GM12891 (cell line): ENCODE measurements around the gene RMI1.

Experiments
- PAX5 ChIP-seq: IDR thresholded peaks from 2 replicates; pipeline ENCODE4 v1.6.1; 2011; ENCODE audit warnings: low read length, moderate library complexity, mild to moderate bottlenecking; ENCODE audit not compliant: insufficient read depth, severe bottlenecking
- POLR2A ChIP-seq: IDR thresholded peaks from 2 replicates; pipeline ENCODE4 v1.6.1; 2011; ENCODE audit warnings: low read depth, low read length, control low read depth
- POLR2AphosphoS5 ChIP-seq: IDR thresholded peaks from 2 replicates; pipeline ENCODE4 v1.6.1; 2011; ENCODE audit warnings: low read depth, low read length, control low read depth
- POU2F2 ChIP-seq: IDR thresholded peaks from 2 replicates; pipeline ENCODE4 v1.6.1; 2011; ENCODE audit warnings: low read depth, mild to moderate bottlenecking, control low read depth, low read length, moderate library complexity
- SPI1 ChIP-seq: IDR thresholded peaks from 2 replicates; pipeline ENCODE4 v1.6.1; 2011; ENCODE audit warnings: low read depth, low read length, control low read depth
- TAF1 ChIP-seq: IDR thresholded peaks from 2 replicates; pipeline ENCODE4 v1.6.1; 2011; ENCODE audit warnings: low read depth, low read length, control low read depth

DNA sequence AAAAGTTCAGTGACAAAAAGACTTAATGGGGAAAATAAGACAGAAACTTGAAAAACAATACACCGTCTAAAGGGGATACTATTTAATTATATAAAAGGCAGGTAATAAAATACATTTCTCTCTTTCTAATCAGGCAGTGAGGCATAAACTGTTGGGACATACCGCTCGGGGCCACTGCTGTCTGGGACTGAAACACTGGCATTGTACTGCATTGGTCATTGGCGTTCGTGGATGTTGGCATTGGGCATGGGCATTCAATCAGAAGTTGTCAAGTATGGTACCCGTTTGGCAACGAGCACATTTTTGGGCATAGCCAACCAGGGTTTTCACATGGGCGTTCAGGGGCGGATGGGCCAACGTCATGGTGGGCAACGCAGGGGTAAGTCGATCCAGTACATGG, 5.3 kb upstream of the RMI1 start:
- TF ChIP-seq TAF1 (no peak), POLR2A (no peak), SPI1 (no peak), POLR2AphosphoS5 (no peak), PAX5 (no peak), POU2F2 (no peak)
